H9 (cell line): ENCODE data around the gene RAMAC. TPM values are rescaled to one million over a fixed set of nuclear protein-coding genes. Genes with fewer than 3 reads are reported as not detected.

ENCODE experiments used
- DNase-seq: peaks from one replicate; pipeline ENCODE4 v3.0.0-alpha.2; 2017
- H2AFZ ChIP-seq: one replicate; pipeline ENCODE4 v1.6.1; 2013; ENCODE audit warnings: mild to moderate bottlenecking, low read length, control low read depth, moderate library complexity
- H2AK5ac ChIP-seq: 2 replicates; pipeline ENCODE4 v1.6.1; 2013; ENCODE audit warnings: low read length, control low read depth, mixed read lengths; ENCODE audit not compliant: insufficient read length
- H2BK120ac ChIP-seq: one replicate; pipeline ENCODE4 v1.6.1; 2013; ENCODE audit warnings: low read depth, mild to moderate bottlenecking, low read length, control low read depth, inconsistent platforms; ENCODE audit not compliant: poor library complexity, severe bottlenecking
- H2BK12ac ChIP-seq: 2 replicates; pipeline ENCODE4 v1.6.1; 2013; ENCODE audit warnings: low read length, control low read depth, mixed read lengths, low read depth; ENCODE audit not compliant: insufficient read length
- H2BK15ac ChIP-seq: 2 replicates; pipeline ENCODE4 v1.6.1; 2013; ENCODE audit warnings: low read depth, low read length, control low read depth
- H2BK20ac ChIP-seq: one replicate; pipeline ENCODE4 v1.6.1; 2013; ENCODE audit warnings: low read depth, mild to moderate bottlenecking, low read length, control low read depth, inconsistent platforms; ENCODE audit not compliant: poor library complexity, severe bottlenecking
- H2BK5ac ChIP-seq: 2 replicates; pipeline ENCODE4 v1.6.1; 2013; ENCODE audit warnings: low read length, control low read depth, mixed read lengths; ENCODE audit not compliant: insufficient read length
- H3K14ac ChIP-seq: 2 replicates; pipeline ENCODE4 v1.6.1; 2013; ENCODE audit warnings: low read length, control low read depth; ENCODE audit not compliant: insufficient read depth
- H3K18ac ChIP-seq: 2 replicates; pipeline ENCODE4 v1.6.1; 2013; ENCODE audit warnings: low read depth, mild to moderate bottlenecking, mixed read lengths, low read length, control low read depth; ENCODE audit not compliant: insufficient read length
- H3K23ac ChIP-seq: 2 replicates; pipeline ENCODE4 v1.6.1; 2013; ENCODE audit warnings: low read length, control low read depth, mixed read lengths, low read depth; ENCODE audit not compliant: insufficient read length
- H3K23me2 ChIP-seq: 2 replicates; pipeline ENCODE4 v1.6.1; 2013; ENCODE audit warnings: low read depth, mild to moderate bottlenecking, mixed read lengths, low read length, control low read depth; ENCODE audit not compliant: insufficient read length, poor library complexity, severe bottlenecking
- H3K27ac ChIP-seq: 2 replicates; pipeline ENCODE4 v1.5.1; 2013; ENCODE audit warnings: low read length, control low read depth, mixed read lengths, low read depth; ENCODE audit not compliant: insufficient read length
- H3K27me3 ChIP-seq: 2 replicates; pipeline ENCODE4 v1.6.1; 2013; ENCODE audit warnings: low read length, control low read depth, inconsistent platforms; ENCODE audit not compliant: insufficient read depth
- H3K4ac ChIP-seq: 2 replicates; pipeline ENCODE4 v1.6.1; 2013; ENCODE audit warnings: low read depth, mild to moderate bottlenecking, control low read depth, inconsistent platforms, low read length, moderate library complexity
- H3K4me1 ChIP-seq: 2 replicates; pipeline ENCODE4 v1.6.1; 2013; ENCODE audit warnings: low read length, control low read depth, inconsistent platforms; ENCODE audit not compliant: insufficient read depth
- H3K4me2 ChIP-seq: 2 replicates; pipeline ENCODE4 v1.6.1; 2013; ENCODE audit warnings: low read length, control low read depth, mixed read lengths; ENCODE audit not compliant: insufficient read length, insufficient read depth
- H3K56ac ChIP-seq: 2 replicates; pipeline ENCODE4 v1.6.1; 2013; ENCODE audit warnings: low read depth, mild to moderate bottlenecking, mixed read lengths, low read length, control low read depth; ENCODE audit not compliant: insufficient read length
- H3K79me1 ChIP-seq: 2 replicates; pipeline ENCODE4 v1.6.1; 2013; ENCODE audit warnings: low read depth, mild to moderate bottlenecking, moderate library complexity, low read length, control low read depth, inconsistent platforms; ENCODE audit not compliant: insufficient read depth, poor library complexity, severe bottlenecking
- H3K79me2 ChIP-seq: 2 replicates; pipeline ENCODE4 v1.6.1; 2013; ENCODE audit warnings: low read length, control low read depth, inconsistent platforms; ENCODE audit not compliant: insufficient read depth
- H3K9ac ChIP-seq: 2 replicates; pipeline ENCODE4 v1.6.1; 2013; ENCODE audit warnings: low read length, control low read depth, mixed read lengths; ENCODE audit not compliant: insufficient read length; ENCODE audit errors: extremely low read depth
- H3K9me3 ChIP-seq: one replicate; pipeline ENCODE4 v1.6.1; 2013; ENCODE audit warnings: low read depth, low read length, inconsistent platforms; ENCODE audit not compliant: control insufficient read depth
- H3T11ph ChIP-seq: one replicate; pipeline ENCODE4 v1.6.1; 2013; ENCODE audit warnings: mild to moderate bottlenecking, low read length, control low read depth, inconsistent platforms
- H4K20me1 ChIP-seq: one replicate; pipeline ENCODE4 v1.6.1; 2013; ENCODE audit not compliant: control insufficient read depth, insufficient read length, insufficient read depth
- H4K5ac ChIP-seq: 2 replicates; pipeline ENCODE4 v1.6.1; 2013; ENCODE audit warnings: low read depth, mild to moderate bottlenecking, mixed read lengths, low read length, control low read depth; ENCODE audit not compliant: insufficient read length
- H4K8ac ChIP-seq: replicated peaks from 2 replicates; pipeline ENCODE4 v1.6.1; 2013; ENCODE audit warnings: low read length, control low read depth, mixed read lengths, low read depth; ENCODE audit not compliant: insufficient read length
- H4K91ac ChIP-seq: 2 replicates; pipeline ENCODE4 v1.6.1; 2013; ENCODE audit warnings: low read depth, mild to moderate bottlenecking, moderate library complexity, mixed read lengths, low read length, control low read depth; ENCODE audit not compliant: insufficient read length
- H3K27ac Mint-ChIP-seq, 3 experiments: 2 replicates in 2 of 3; 3 replicates in 1 of 3; pipeline ENCODE4 v1.8.0; 2020 to 2021; ENCODE audit warnings: mixed read lengths in 3 of 3, mild to moderate bottlenecking in 1 of 3, moderate library complexity in 1 of 3
- H3K27me3 Mint-ChIP-seq: 2 replicates; pipeline ENCODE4 v1.8.0; 2021; ENCODE audit warnings: low read depth, mild to moderate bottlenecking, moderate library complexity, mixed read lengths
- H3K36me3 Mint-ChIP-seq, 3 experiments: 2 replicates in 2 of 3; 3 replicates in 1 of 3; pipeline ENCODE4 v1.8.0; 2020 to 2021; ENCODE audit warnings: low read depth in 3 of 3, mixed read lengths in 3 of 3; ENCODE audit not compliant: insufficient read depth in 1 of 3
- H3K4me1 Mint-ChIP-seq, 2 experiments: 2 replicates each; pipeline ENCODE4 v1.8.0; 2020; ENCODE audit warnings: mixed read lengths in 2 of 2
- H3K4me3 Mint-ChIP-seq, 2 experiments: 2 replicates in 1 of 2; 3 replicates in 1 of 2; pipeline ENCODE4 v1.8.0; 2020 to 2021; ENCODE audit warnings: mild to moderate bottlenecking in 2 of 2, mixed read lengths in 2 of 2, moderate library complexity in 1 of 2
- H3K9me3 Mint-ChIP-seq, 2 experiments: 2 replicates in 1 of 2; 3 replicates in 1 of 2; pipeline ENCODE4 v1.8.0; 2020; ENCODE audit warnings: mild to moderate bottlenecking in 2 of 2, mixed read lengths in 2 of 2, moderate library complexity in 1 of 2
- WGBS: extraction: QIAGEN DNeasy Blood & Tissue Kit; methylation state at CpG from one replicate; pipeline ENCODE4 v1.1.7; 2013; ENCODE audit warnings: missing lambda C conversion rate, low lambda C conversion rate, mixed read lengths; ENCODE audit not compliant: insufficient read length; ENCODE audit errors: extremely low coverage; 5-methylcytosine and 5-hydroxymethylcytosine counted together
- total RNA-seq: library from RNA; stranded (reverse); gene quantifications from 2 replicates; pipeline ENCODE4 v1.2.1, GENCODE V29; 2021
- TF ChIP-seq, protein P1 (sequence below): fragments of 200-600 bp; sonication (generic); conservative IDR thresholded peaks from 3 replicates; pipeline ENCODE4 v1.8.0; 2021; ENCODE audit warnings: antibody characterized with exemption, mild to moderate bottlenecking

The RAMAC gene
- total RNA-seq, 1 experiment from 2014 or later = 35.8 TPM

DNA sequence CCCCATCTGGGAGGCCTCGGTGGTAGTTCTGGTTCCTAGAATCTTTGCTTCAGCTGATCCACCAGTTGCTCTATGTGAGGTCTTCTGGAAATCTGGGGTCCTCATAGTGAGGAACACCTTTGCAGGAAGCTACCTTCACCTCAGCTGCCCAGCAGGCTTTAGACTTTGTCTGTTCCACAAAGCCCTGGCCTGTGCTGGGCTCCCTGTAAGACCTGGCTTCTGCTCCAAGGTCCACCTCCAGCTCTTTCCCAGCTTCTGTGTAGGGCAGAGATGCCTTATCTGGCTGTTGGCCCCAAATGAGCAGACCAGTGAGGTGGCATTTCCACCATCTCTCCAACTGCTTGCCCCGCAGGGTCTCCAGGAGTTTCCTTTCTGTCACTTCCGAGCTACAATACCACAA, 25.2 kb upstream of the RAMAC start:
- Histone ChIP-seq H3K9ac (no peak overlapping the region), H4K91ac (no peak overlapping the region), H2BK20ac (no peak overlapping the region), H3K23me2 (no peaks in the 10 kb centered on the region), H3K14ac (no peak overlapping the region), H3K4ac (no peak overlapping the region), H3K27ac (no peak overlapping the region), H3K79me2 (no peaks in the 10 kb centered on the region), H2AFZ (no peak overlapping the region), H3K27me3 (no peaks in the 10 kb centered on the region), H4K5ac (no peak overlapping the region), H3K9me3 (no peaks in the 10 kb centered on the region), H3T11ph (no peak overlapping the region), H3K4me2 (no peak overlapping the region), H3K18ac (no peak overlapping the region), H3K79me1 (no peaks in the 10 kb centered on the region), H2BK5ac (no peak overlapping the region), H2BK15ac (no peak overlapping the region), H3K4me1 (no peaks in the 10 kb centered on the region), H3K56ac (no peak overlapping the region), H3K23ac (no peak overlapping the region), H2BK120ac (no peak overlapping the region), H4K20me1 (no peaks in the 10 kb centered on the region), H2AK5ac (no peak overlapping the region), H4K8ac (no peak overlapping the region), H2BK12ac (no peak overlapping the region)
- no peak for DNase-seq
- H3K27me3 Mint-ChIP-seq = no peaks in the 10 kb centered on the region; the same call in 1 of the 2 replicates
- H3K9me3 Mint-ChIP-seq = no peaks in the 10 kb centered on the region
- H3K27ac Mint-ChIP-seq = no peak overlapping the region; a peak in 1 of 7 replicates
- TF ChIP-seq, protein P1, sequence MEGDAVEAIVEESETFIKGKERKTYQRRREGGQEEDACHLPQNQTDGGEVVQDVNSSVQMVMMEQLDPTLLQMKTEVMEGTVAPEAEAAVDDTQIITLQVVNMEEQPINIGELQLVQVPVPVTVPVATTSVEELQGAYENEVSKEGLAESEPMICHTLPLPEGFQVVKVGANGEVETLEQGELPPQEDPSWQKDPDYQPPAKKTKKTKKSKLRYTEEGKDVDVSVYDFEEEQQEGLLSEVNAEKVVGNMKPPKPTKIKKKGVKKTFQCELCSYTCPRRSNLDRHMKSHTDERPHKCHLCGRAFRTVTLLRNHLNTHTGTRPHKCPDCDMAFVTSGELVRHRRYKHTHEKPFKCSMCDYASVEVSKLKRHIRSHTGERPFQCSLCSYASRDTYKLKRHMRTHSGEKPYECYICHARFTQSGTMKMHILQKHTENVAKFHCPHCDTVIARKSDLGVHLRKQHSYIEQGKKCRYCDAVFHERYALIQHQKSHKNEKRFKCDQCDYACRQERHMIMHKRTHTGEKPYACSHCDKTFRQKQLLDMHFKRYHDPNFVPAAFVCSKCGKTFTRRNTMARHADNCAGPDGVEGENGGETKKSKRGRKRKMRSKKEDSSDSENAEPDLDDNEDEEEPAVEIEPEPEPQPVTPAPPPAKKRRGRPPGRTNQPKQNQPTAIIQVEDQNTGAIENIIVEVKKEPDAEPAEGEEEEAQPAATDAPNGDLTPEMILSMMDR = no peak
- WGBS = no CpG with 5 or more reads among the region's 3 CpGs
- peaks cover 17 to 21% of the 10 kb centered on the region in 2 experiments for H3K4me1 Mint-ChIP-seq
- H3K4me3 Mint-ChIP-seq = no peak overlapping the region
- H3K36me3 Mint-ChIP-seq = no peaks in the 10 kb centered on the region
